Left kidney (tissue), 2 donors: Measurements from ENCODE around the gene PRKG1. TPM values are rescaled to one million over a fixed set of nuclear protein-coding genes. Genes with fewer than 3 reads are reported as not detected.
"Not testable (repeated sequence)": the region's sequence is repeated elsewhere in the genome, so short reads cannot be mapped to it uniquely, and the experiment has no call there.

Experiments used
- DNase-seq: peaks from one replicate; pipeline ENCODE4 v3.0.0-alpha.2; 2013
- polyA plus RNA-seq: library from polyadenylated mRNA; unstranded; fragments of 120-200 nt; gene quantifications from one replicate; pipeline ENCODE4 v1.2.1, GENCODE V29; 2013; ENCODE audit not compliant: insufficient read length

The PRKG1 gene
- polyA plus RNA-seq, 1 donor, result 14.9 TPM

- DNase-seq, result peak; percentile 77
Observed at GRCh38 chr10:52216852-52217251, 1142.6 kb downstream of the PRKG1 start.

GRCh38 chr10:52217531-52217930 lies 1143.2 kb downstream of the PRKG1 start:
- no peak for DNase-seq

- no peak for DNase-seq
Observed at GRCh38 chr10:52220947-52221346, 1146.7 kb downstream of the PRKG1 start.

GRCh38 chr10:52221923-52222322 lies 1147.6 kb downstream of the PRKG1 start:
- DNase-seq, result no peak

GRCh38 chr10:52226197-52226847 lies 1152.0 kb downstream of the PRKG1 start:
- DNase-seq, result no peak

GRCh38 chr10:52228556-52228955 lies 1154.3 kb downstream of the PRKG1 start:
- DNase-seq, result no peak

GRCh38 chr10:52229291-52229931 lies 1155.1 kb downstream of the PRKG1 start:
- no peak for DNase-seq

GRCh38 chr10:52232561-52233350 lies 1158.5 kb downstream of the PRKG1 start:
- DNase-seq, result no peak

GRCh38 chr10:52233351-52233991 lies 1159.2 kb downstream of the PRKG1 start:
- DNase-seq, result not testable (repeated sequence)

- DNase-seq, result no peak
Observed at GRCh38 chr10:52239771-52240170, 1165.5 kb downstream of the PRKG1 start.

- no peak for DNase-seq
Observed at GRCh38 chr10:52245547-52245946, 1171.3 kb downstream of the PRKG1 start.

GRCh38 chr10:52247929-52248328 lies 1173.6 kb downstream of the PRKG1 start:
- not testable (repeated sequence) for DNase-seq

- no peak for DNase-seq
Observed at GRCh38 chr10:52248697-52249306, 1174.5 kb downstream of the PRKG1 start.

- DNase-seq, result no peak
Observed at GRCh38 chr10:52249850-52250395, 1175.6 kb downstream of the PRKG1 start.

GRCh38 chr10:52250510-52250909 lies 1176.2 kb downstream of the PRKG1 start:
- DNase-seq, result no peak

GRCh38 chr10:52252307-52252706 lies 1178.0 kb downstream of the PRKG1 start:
- DNase-seq, result no peak

- DNase-seq, result no peak
Observed at GRCh38 chr10:52256832-52257691, 1182.8 kb downstream of the PRKG1 start.

GRCh38 chr10:52257692-52258075 lies 1183.4 kb downstream of the PRKG1 start:
- no peak for DNase-seq

GRCh38 chr10:52258799-52259425 lies 1184.6 kb downstream of the PRKG1 start:
- no peak for DNase-seq

GRCh38 chr10:52259426-52259812 lies 1185.1 kb downstream of the PRKG1 start:
- DNase-seq, result no peak
